ENCODE measurements around the gene GOSR1.

DNA sequence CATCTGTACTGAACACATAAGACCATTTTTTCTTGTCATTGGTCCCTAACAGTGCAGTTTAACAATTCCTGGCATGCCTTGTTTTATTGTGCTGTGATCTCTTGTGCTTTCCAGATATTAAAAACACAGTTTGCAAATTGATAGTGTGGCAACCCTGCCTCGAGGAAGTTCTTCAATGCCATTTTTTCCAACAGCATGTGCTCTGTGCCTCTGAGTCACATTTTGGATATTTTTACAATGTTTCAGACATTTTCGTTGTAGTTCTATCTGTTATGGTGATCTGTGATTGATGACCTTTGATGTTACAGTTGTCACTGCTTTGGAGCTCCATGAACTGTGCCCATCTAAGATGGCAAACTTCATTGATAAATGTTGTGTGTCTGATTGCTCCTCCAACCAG is 66.2 kb downstream of the GOSR1 start:
- TF ChIP-seq YY1 (IDR thresholded peaks at IDR 0.05; ENCODE audit: insufficient read depth, insufficient read length): no peak
- TF ChIP-seq ZNF274 (IDR thresholded peaks at IDR 0.05; ENCODE audit: low read depth, low read length): no peak

Data from NT2/D1 (cell line).